ENCODE results near the gene SIPA1L3. TPM values are rescaled to one million over a fixed set of nuclear protein-coding genes. Genes with fewer than 3 reads are reported as not detected.

SIPA1L3 gene
- total and polyA plus RNA-seq, 9 of the 15 experiments (the other 6 are each of a cell fraction or from before 2014, with no cell fraction given), result 0.01 to 6.1 (median 2.5) TPM

- TF ChIP-seq ZNF407 (IDR thresholded peaks at IDR 0.05; ENCODE audit: low read depth) (no peak), ZBTB9 (CRISPR knock-in tag; IDR thresholded peaks at IDR 0.05) (no peak)
Measured at GRCh38 chr19:38223119-38223523, 316.1 kb downstream of the SIPA1L3 start (continued).

Data from K562 (cell line).